Activated gamma-delta T cell treated with Interleukin-2 at 50 U/mL for 16 hours (primary cell): ENCODE measurements around the gene HNF4A.
"Not testable (repeated sequence)": the region's sequence is repeated elsewhere in the genome, so short reads cannot be mapped to it uniquely, and the experiment has no call there.

Source experiments
- DNase-seq: peaks from one replicate; pipeline ENCODE4 v3.0.0-alpha.2; 2020

The HNF4A gene

DNA sequence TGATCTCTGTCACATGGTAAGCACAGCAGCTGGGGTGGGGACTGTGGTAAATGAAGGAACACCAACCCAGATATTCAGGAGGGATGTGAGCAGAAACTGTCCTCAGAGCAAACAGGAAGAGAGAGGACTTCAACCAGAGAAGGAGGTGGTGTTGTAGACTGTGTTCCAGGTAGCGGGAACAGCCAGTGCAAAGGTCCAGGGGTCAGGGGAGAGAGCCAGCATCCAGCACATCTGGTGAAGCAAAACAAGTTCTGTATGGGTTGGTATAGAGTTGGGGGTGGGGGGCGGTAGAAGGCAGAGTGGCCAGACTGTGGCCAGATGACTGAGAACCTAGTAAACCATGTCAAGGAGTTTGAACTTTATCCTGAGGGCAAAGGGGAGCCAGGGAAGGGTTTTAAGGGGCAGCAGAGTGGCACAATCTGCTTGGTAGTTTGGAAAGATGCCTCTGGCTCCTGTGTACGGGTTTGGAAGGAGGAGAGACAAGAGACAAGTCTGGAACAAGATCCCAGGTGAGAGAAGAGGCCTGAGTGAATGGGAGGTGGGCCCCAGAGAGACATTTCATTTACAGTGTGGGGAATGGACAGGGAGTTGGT, 92.4 kb downstream of the HNF4A start:
- DNase-seq: no peak

DNA sequence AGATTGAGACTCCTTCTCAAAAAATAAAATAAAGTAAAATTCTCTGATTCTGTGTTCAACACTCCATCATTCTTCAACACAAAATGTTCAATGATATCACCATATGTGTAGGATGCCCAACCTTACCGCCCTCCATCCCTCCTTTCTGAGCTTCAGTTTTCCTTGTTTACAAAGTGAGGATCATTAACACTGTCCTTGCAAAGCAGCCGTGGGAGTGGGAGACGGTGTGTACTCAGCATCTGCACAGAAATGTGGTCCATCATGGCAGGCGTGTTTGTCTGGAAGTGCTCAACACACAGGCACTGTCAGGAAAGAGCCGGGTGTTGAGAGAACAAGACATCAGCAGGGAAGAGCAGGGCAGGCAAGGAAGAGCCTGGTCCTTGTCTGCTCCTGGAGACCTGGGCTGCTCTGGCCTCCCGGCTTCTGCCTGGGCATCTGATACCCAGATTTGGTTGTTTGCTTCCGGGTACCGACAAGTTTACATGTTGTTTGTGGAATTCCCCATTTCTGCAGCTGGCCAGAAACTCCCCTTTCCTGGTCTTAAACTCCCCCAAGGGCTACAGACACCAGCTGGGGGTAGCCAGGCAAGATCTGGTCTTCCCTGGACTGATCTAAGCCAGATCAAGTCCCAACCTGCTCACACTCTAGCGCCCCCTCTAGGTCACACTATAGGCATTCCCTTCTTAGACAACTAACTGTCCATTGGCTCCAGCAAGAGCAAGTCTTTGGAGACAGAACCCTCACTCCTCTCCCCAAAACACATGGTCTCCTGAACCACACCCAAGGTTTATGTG, 93.5 kb downstream of the HNF4A start:
- no peak for DNase-seq

DNA sequence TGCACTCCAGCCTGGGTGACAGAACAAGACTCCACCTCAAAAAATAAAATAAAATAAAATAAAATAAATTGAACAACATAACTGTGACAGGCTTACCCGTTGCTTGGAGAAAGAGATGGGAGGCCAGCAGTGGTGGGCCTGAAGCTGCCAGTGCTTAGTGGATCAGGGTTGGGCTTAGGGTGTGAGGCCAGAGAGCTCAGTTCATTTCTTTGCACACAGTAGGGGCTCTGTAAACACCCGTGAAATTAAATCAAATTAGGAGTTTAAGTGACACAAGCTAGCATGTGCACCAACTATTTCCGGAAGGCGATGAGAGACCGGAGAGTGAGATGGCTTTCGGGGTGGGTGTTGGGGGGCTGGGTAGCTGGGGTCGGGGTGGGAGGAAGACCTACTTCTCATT, 94.4 kb downstream of the HNF4A start:
- no peak for DNase-seq

DNA sequence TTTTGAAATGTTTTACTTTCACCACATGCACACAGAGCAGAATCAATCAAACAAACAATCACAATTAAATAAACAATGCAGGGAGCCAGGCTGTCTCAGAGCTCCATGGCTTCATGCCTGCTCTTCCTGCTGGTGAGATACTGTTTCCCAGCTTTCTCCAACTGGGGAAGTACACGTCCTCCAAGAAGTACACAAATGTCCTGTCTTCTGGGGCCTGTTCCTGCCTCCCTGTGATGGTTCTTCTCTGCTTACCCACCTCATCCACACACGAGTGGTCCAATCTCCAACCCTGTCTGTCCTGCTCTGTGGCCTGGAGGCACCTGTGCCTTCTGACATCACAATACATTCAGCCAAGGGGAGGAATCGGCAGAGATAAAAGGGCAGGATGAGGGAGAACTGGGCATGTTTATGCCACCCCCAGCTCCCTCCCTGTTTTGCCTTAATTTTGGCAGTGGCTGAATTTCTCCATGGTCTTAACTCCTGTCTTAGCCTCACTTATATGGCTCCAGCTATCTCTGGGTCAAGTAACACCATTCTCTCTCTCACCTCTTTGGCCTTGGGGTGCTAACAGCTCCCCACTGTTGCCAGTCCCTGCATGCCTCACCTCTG, 94.9 kb downstream of the HNF4A start:
- DNase-seq: no peak

DNA sequence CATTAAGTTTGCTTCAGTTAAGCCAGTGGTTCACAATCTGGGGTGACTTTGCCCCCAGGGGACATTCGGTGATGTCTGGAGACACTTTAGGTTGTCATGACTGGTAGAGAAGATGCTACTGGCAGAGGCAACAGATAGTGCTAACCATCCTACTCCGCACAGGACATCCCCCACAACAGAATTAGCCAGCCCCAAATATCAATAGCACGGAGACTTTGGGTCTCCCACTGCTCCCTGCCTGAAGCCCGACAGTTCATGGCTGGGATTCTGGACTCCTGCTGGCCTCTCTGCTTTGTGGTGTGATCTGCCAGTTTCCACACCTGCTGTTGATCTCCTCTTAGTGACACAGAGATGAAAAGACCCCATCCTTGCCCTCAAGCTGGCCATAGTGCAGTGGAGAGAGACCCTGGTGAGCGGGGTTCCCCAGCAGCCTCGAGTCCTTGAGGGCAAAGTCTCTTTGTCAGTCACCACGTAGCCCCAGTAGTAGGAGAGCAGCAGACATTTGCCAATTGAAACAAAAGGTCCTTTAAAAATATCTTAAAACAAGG, 95.5 kb downstream of the HNF4A start:
- DNase-seq: no peak

DNA sequence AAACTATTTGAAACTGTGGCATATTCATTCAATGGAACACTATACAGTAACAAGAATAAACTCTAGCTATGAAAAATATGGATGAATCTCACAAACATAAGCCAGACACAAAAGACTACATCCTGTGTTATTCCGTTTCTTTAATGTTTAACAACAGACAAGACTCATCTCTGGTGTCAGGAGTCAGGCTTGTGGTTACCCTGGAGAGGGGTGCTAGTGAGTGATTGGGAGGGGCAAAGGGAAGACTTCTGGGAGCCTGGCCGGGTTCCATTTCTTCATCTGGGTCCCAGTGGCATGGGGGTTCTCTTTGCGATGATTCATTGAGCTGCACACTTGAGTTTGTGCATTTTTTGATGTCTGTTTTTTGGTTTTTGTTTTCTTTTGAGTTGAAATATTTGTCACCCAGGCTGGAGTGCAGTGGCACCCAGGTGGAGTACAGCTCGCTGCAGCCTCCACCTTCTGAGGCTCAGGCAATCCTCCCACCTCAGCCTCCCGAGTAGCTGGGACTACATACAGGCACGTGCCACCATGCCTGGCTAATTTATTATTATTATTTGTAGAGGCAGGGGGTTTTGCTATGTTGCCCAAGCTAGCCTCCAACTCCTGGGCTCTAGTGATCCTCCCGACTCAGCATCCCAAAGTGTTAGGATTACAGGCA, 98.9 kb downstream of the HNF4A start:
- DNase-seq: no peak

DNA sequence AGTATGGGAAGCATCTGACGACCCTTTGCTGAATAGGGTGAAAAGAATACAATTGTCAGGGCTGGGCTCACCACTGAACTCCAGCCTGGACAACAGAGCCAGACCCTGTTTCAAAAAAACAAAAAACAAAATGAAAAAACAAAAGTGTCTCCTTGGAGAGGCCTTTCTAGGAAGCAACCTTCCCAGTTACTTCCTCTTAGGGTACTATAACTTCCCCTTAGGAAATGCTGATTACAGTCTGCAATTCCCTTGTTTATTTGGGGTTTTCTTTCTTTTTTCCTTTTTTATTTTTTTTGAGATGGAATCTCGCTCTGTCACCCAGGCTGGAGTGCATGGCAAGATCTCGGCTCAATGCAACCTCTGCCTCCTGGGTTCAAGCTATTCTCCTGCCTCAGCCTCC, 99.6 kb downstream of the HNF4A start:
- no peak for DNase-seq

DNA sequence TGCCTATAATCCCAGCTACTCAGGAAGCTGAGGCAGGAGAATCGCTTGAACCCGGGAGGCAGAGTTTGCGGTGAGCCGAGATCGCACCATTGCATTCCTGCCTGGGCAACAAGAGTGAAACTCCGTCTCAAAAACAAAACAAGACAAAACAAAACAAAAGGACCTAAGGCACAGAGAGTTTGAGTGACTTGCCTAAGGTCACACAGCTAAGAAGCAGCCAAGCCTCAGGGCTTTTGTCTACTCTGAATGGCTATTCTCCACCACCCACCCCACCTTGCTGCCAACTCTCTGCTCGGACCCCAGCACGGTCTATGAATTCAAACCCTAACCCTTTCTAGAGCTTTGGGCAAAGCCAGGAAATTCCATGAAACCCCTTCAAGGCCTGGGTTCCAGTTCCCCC, 101.1 kb downstream of the HNF4A start:
- DNase-seq: no peak

DNA sequence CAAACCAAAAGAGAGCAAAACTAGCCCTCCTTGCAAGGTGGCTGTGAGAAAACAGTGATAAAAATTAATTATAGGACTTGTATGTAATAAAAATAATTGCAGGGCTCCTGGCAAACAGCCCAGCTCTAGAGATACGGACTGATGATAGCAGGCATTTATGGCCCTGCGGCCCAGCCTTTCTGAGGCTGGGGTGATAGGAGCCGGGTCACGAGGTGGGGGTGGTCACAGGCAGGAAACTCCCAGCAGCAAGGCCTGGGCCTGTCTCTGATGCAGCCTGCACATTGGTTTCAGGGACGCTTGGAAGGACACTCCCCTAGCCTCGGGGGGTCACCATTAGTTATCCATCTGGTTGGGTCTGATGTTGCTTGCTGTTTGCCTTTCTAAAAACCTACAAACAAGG, 101.5 kb downstream of the HNF4A start:
- no peak for DNase-seq

DNA sequence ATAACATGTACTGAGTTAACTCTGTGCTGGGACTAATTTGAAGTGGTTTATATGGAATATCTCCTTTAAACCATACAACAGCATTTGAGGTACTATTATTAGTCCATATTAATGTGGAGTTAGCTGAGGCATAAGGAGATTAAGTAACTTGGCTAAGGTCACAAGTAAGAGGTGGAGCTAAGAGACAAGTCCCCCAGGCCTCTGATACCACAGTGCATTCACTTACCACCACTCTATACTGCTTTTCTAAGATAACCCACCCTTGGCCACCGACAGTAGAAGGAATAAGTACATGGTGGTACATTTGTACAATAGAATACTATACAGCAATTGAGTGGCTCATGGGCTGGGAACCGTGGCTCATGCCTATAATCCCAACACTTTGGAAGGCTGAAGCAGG, 103.8 kb downstream of the HNF4A start:
- DNase-seq: no peak

DNA sequence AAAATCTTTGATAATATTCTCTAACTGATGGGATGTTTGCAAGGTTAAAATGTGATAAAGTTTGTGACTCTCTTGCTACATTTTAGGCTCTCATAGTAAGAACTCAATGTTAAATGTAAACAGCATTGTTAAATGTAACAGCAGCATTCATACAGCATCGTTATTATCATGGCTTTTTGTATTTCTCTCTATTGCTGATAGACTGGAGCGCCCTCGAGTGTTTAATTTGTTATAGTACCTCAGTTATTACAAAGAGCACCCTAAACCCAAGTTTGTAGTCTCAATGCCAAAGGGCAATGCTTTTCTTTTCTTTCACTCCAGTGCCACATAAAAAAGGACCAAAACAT, 105.3 kb downstream of the HNF4A start:
- no peak for DNase-seq

DNA sequence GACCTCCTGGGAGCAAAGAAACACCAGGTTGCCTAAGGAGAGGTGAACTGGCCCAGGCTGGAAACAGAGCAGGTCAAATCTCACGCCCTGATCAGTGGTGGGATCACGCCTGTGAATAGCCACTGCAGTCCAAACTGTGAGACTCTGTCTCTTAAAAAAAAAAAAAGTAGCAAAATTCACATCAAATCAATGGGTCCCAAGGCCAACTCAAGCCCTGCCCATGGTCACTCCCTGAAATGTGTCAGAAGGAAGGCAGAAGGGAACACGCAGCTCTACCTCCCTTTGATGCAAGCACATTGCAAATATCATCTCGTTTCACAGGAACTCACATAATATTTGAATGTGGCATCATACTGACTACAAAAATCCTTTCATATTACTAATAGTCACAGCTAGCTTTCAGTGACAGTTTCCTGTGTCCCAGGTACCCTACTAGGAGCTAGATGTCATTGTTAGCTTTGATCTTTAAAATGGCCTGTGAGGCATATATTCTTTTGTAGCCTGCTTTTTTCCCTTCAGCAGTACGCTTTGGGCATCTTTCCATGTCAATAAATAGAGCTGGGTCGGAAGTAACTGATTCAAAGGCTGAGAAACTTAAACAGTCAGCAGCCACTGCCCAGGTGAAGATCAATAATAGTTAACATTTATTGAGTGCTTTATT, 105.8 kb downstream of the HNF4A start:
- DNase-seq: no peak

DNA sequence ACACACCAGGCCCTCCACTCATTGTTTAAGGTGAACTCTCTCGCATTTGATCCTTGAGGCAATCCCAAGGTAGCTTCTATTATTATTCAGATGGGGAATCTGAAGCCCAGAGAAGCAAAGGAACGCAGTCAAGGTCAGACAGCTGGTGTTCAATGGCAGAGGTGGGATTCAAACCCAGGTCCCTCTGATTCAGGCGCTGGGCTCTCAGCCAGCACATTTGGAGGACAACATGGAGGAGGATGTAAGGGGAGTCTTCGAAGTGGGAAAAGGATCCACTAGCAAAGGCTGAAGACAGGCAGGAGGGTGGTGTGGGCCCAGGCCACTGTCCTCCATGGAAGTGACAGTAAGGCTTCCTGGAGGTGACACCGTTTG, 106.3 kb downstream of the HNF4A start:
- DNase-seq: no peak

DNA sequence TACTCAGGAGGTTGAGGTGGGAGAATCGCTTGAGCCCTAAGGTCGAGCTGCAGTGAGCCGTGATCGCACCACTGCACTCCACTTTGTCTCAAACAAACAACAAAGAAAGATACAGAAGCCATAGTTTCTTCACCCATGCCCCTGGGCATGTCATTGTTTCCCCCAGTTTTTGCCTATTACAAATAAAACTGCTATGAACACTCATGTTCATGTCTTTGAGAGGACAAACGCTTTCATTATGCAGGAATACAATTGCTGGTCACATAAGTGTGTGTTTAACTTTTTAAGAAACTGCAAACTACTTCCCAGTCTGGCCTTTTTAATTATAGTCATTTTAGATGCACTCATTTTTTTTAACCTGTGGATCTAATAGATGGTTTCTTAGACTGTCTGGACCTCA, 108.0 kb downstream of the HNF4A start:
- no peak for DNase-seq

DNA sequence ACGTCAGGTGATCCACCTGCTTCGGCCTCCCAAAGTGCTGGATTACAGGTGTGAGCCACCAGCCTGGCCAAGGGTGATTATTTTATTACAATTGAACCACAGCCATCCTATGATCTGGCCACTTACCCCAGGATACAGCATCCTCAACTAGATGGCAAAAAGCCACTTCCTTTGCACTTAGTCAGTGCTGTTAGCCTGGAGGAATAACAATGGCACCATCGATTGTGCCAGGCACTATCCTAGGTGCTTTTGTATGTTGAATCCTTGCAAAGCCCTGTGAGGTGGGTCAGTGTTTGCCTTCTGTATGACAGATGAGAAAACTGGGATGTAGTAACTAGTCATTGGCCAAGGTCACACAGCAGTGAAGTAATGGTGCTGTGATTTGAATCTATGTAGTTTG, 109.0 kb downstream of the HNF4A start:
- no peak for DNase-seq

DNA sequence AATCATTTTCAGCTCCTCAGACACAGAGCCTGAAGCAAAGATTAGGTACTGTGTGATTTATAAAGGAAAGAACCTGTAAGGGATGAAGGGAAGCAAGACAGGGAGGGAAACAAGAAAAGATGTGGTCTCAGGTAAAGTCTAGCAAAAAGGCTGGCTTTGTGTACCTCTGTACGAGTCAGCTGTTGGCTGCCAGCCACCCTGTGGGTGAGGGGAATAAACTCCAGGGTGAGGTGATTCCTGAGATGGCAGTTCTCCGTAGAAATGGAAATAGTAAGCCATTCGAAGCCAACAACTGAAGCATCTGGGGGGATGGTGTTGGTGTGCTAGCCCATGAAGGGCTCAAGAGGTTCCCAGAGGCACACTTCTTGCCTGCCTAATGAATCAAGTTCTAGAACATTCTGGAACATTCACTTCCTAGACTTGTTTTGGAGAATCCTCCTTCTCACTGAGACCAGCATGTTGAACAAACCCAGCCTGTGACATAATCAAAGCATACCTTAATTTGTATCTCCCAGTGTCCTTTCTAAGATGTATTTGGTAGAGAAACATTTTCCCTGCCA, 109.6 kb downstream of the HNF4A start:
- no peak for DNase-seq

DNA sequence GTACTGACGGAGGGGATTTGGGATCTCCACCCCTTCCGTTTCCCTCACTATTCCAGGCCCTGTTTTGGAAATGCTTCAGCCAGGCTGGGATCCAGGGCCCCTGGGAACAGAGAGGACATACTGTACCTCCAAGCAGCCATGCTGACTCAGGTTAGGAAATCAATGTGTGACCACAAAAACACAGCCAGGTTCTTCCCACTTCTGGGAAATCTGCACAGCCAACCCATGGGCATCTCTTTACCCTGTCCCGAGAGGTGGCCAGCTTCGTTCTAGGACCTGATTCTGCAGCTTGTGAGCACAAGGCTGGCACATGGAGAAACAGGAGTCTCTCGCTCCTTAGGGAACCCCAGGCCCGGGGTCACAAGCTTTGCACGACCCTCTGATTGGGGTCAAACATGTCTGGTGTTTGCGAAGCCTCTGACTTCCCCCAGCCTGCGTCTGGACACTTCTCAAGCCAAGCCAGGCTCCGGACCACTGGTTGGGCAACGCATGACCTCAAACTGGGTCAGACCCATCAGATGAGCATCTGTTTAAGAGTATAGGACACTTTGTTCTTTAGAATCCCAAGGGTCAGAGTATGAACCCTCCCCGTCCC, 111.9 kb downstream of the HNF4A start:
- DNase-seq: no peak

DNA sequence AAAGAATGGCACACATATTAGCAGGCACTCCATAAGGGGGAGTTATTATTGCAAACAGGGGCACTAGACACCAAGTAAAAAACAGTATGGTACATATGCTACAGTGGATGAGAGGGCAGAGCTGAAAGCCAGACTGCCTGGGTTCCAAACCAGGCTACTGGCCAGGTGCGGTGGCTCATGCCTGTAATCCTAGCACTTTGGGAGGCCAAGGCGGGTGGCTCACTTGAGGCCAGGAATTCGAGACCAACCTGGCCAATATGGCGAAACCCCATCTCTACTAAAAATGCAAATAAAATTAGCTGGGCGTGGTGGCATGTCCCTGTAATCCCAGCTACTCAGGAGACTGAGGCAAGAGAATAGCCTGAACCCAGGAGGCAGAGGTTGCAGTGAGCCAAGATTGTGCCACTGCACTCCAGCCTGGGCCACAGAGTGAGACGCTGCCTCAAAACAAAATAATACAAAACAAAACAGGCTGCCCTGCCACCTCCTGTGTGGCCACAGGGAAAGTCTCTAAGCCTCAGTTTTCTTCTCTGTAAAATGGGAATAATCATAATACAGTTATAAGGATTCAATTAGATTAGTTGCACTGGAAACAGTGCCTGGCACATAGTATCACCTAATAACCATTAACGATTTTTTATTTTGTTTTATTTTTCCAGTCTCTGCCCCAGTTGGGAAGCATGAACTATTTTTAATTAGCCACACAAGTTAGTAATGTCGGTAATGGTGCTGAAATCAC, 112.7 kb downstream of the HNF4A start:
- DNase-seq: no peak

DNA sequence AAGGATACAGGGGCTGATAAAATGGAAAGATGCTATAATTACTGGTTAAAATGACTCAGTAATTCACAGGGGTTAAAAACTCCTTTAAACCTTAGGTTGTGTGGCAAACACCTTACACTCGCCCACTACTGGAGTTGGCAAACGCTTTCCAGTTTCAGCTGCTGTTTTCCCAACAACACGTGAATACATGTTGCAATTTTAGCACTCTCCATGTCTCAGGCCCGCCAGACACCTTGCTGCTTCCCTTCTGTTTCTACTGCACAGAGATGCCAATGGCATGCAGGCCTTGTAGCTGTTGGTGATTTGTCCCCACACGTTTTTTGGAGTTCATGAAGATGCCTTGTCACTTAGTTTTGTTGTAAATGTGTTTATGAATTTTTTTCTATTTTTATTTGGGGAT, 114.8 kb downstream of the HNF4A start:
- DNase-seq: no peak

DNA sequence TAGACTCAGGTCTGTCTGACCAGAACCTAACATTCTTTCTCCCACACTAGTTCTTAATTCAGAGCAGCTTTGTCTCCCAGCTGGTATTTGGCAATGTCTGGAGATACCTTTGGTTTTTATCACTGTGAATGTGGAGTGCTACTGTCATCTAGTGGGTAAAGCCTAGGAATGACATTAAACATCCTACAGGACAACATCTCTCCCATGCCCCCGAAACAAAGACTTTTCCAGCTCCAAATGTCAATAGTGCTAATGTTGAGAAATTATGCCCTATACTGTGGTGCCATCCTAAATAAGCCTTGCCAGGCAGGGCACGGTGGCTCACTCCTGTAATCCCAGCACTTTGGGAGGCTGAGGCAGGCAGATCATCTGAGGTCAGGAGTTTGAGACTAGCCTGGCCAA, 116.0 kb downstream of the HNF4A start:
- no peak for DNase-seq

DNA sequence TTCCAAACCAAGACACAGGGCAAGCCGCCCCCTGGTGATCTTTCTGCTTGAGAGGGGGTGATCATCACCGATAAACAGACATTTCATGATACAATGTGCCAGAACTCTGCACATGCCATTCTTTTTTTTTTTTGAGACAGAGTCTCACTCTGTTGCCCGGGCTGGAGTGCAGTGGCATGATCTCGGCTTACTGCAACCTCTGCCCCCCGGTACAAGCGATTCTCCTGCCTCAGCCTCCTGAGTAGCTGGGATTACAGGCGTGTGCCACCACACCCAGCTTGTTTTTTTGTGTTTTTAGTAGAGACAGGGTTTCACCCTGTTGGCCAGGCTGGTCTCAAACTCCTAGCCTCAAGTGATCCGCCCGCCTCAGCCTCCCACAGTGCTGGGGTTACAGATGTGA, 116.8 kb downstream of the HNF4A start:
- not testable (repeated sequence) for DNase-seq

DNA sequence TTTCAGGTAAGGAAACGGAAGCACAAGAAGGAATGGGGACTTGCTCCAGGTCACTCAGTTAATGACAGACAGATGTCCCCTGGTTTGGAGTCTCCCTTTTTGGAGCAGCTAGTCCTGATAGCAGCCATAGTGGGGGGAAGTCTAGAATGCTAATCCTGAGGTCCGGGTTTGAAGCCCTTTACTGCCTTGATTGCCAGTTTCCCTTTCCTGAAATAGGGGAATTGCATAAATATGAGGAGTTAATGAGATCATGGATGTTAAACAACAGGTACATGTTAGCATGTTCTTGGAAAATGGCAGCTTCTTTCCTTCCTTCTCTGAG, 119.8 kb downstream of the HNF4A start:
- DNase-seq: no peak
